ENCODE data around the gene RABAC1.

RABAC1 gene

GRCh38 chr19:41928754-41929535, 30.2 kb downstream of the RABAC1 start:
- Mint-ChIP-seq H3K4me3 (peak overlapping the region; percentile 90), H3K9me3 (no peaks in the 10 kb centered on the region), H3K4me1 (peaks cover 41% of the 10 kb centered on the region), H3K27ac (peak overlapping the region; percentile 94), H3K27me3 (no peaks in the 10 kb centered on the region), H3K36me3 (no peaks in the 10 kb centered on the region)

- no peaks in the 10 kb centered on the region for H3K27me3 Mint-ChIP-seq
- H3K36me3 Mint-ChIP-seq: peaks cover 1% of the 10 kb centered on the region
- peak within 1 kb of the TSS; percentile 90 for H3K4me3 Mint-ChIP-seq
- H3K4me1 Mint-ChIP-seq: peaks cover 37% of the 10 kb centered on the region
- H3K9me3 Mint-ChIP-seq: no peaks in the 10 kb centered on the region
- peak within 1 kb of the TSS; percentile 94 for H3K27ac Mint-ChIP-seq
These were observed 30.9 kb downstream of the RABAC1 start, which contains the start of gene ERFL for GRCh38 chr19:41928221-41928683. ERFL (minus strand) TSS chr19:41928449; CDS start chr19:41912919, 15,530 bp downstream.

- H3K4me3 Mint-ChIP-seq: peak overlapping the region; percentile 86
- peaks cover 3% of the 10 kb centered on the region for H3K36me3 Mint-ChIP-seq
- no peaks in the 10 kb centered on the region for H3K9me3 Mint-ChIP-seq
- H3K27me3 Mint-ChIP-seq: no peaks in the 10 kb centered on the region
- H3K27ac Mint-ChIP-seq: no peak overlapping the region
- peaks cover 36% of the 10 kb centered on the region for H3K4me1 Mint-ChIP-seq
These were observed 31.5 kb downstream of the RABAC1 start for GRCh38 chr19:41927497-41928192.

GRCh38 chr19:41926763-41927496, 32.2 kb downstream of the RABAC1 start:
- H3K36me3 Mint-ChIP-seq: peaks cover 3% of the 10 kb centered on the region
- H3K4me3 Mint-ChIP-seq: no peak overlapping the region
- no peaks in the 10 kb centered on the region for H3K27me3 Mint-ChIP-seq
- no peaks in the 10 kb centered on the region for H3K9me3 Mint-ChIP-seq
- no peak overlapping the region for H3K27ac Mint-ChIP-seq
- peaks cover 39% of the 10 kb centered on the region for H3K4me1 Mint-ChIP-seq

- no peaks in the 10 kb centered on the region for H3K27me3 Mint-ChIP-seq
- peaks cover 3% of the 10 kb centered on the region for H3K36me3 Mint-ChIP-seq
- H3K9me3 Mint-ChIP-seq: no peaks in the 10 kb centered on the region
- no peak overlapping the region for H3K27ac Mint-ChIP-seq
- H3K4me3 Mint-ChIP-seq: no peak overlapping the region
- peaks cover 40% of the 10 kb centered on the region for H3K4me1 Mint-ChIP-seq
These were observed 32.9 kb downstream of the RABAC1 start for GRCh38 chr19:41926028-41926762.

GRCh38 chr19:41925208-41926003, 33.7 kb downstream of the RABAC1 start:
- no peak overlapping the region for H3K4me3 Mint-ChIP-seq
- peaks cover 33% of the 10 kb centered on the region for H3K4me1 Mint-ChIP-seq
- no peaks in the 10 kb centered on the region for H3K9me3 Mint-ChIP-seq
- no peak overlapping the region for H3K27ac Mint-ChIP-seq
- no peaks in the 10 kb centered on the region for H3K27me3 Mint-ChIP-seq
- peaks cover 3% of the 10 kb centered on the region for H3K36me3 Mint-ChIP-seq

- H3K9me3 Mint-ChIP-seq: no peaks in the 10 kb centered on the region
- no peak overlapping the region for H3K4me3 Mint-ChIP-seq
- peaks cover 3% of the 10 kb centered on the region for H3K36me3 Mint-ChIP-seq
- H3K27ac Mint-ChIP-seq: no peak overlapping the region
- peaks cover 24% of the 10 kb centered on the region for H3K4me1 Mint-ChIP-seq
- no peaks in the 10 kb centered on the region for H3K27me3 Mint-ChIP-seq
These were observed 34.7 kb downstream of the RABAC1 start for GRCh38 chr19:41924151-41925145.

GRCh38 chr19:41923045-41923788, 35.9 kb downstream of the RABAC1 start:
- Mint-ChIP-seq H3K4me1 (peaks cover 16% of the 10 kb centered on the region), H3K36me3 (peaks cover 3% of the 10 kb centered on the region), H3K4me3 (no peak overlapping the region), H3K9me3 (no peaks in the 10 kb centered on the region), H3K27ac (peak overlapping the region; percentile 9), H3K27me3 (no peaks in the 10 kb centered on the region)

GRCh38 chr19:41922585-41922984, 36.5 kb downstream of the RABAC1 start:
- no peaks in the 10 kb centered on the region for H3K27me3 Mint-ChIP-seq
- H3K4me1 Mint-ChIP-seq: peaks cover 16% of the 10 kb centered on the region
- H3K4me3 Mint-ChIP-seq: no peak overlapping the region
- H3K9me3 Mint-ChIP-seq: no peaks in the 10 kb centered on the region
- no peak overlapping the region for H3K27ac Mint-ChIP-seq
- peaks cover 3% of the 10 kb centered on the region for H3K36me3 Mint-ChIP-seq

GRCh38 chr19:41921577-41922576, 37.2 kb downstream of the RABAC1 start:
- H3K4me1 Mint-ChIP-seq: peaks cover 16% of the 10 kb centered on the region
- peaks cover 3% of the 10 kb centered on the region for H3K36me3 Mint-ChIP-seq
- no peaks in the 10 kb centered on the region for H3K9me3 Mint-ChIP-seq
- no peak overlapping the region for H3K4me3 Mint-ChIP-seq
- no peaks in the 10 kb centered on the region for H3K27me3 Mint-ChIP-seq
- H3K27ac Mint-ChIP-seq: no peak overlapping the region

- H3K4me1 Mint-ChIP-seq: peaks cover 16% of the 10 kb centered on the region
- no peak overlapping the region for H3K27ac Mint-ChIP-seq
- no peak overlapping the region for H3K4me3 Mint-ChIP-seq
- no peaks in the 10 kb centered on the region for H3K9me3 Mint-ChIP-seq
- peaks cover 3% of the 10 kb centered on the region for H3K36me3 Mint-ChIP-seq
- no peaks in the 10 kb centered on the region for H3K27me3 Mint-ChIP-seq
These were observed 38.1 kb downstream of the RABAC1 start for GRCh38 chr19:41920882-41921576.
